ENCODE results near the gene SYT5. TPM values are rescaled to one million over a fixed set of nuclear protein-coding genes. Genes with fewer than 3 reads are reported as not detected.
"Not testable (repeated sequence)": the region's sequence is repeated elsewhere in the genome, so short reads cannot be mapped to it uniquely, and the experiment has no call there.

Gene SYT5
- total RNA-seq, 1 donor from 2014 or later: 0.29 TPM

- no peak overlapping the region for H3K4me3 ChIP-seq (ENCODE audit: low read depth, low read length)
- DNase-seq (ENCODE audit: low read depth): no peak
- TF ChIP-seq CTCF (conservative IDR thresholded peaks at IDR 0.05; ENCODE audit: low read depth, low read length): no peak
These were observed 5.5 kb downstream of the SYT5 start for GRCh38 chr19:55174425-55175116.

- H3K4me3 ChIP-seq (ENCODE audit: low read depth, low read length): peak overlapping the region; percentile 62
- TF ChIP-seq CTCF (conservative IDR thresholded peaks at IDR 0.05; ENCODE audit: low read depth, low read length): no peak
- DNase-seq (ENCODE audit: low read depth): no peak
These were observed 6.2 kb downstream of the SYT5 start for GRCh38 chr19:55173714-55174409.

GRCh38 chr19:55173186-55173713, 6.8 kb downstream of the SYT5 start:
- no peak for TF ChIP-seq CTCF (conservative IDR thresholded peaks at IDR 0.05; ENCODE audit: low read depth, low read length)
- peak overlapping the region; percentile 62 for H3K4me3 ChIP-seq (ENCODE audit: low read depth, low read length)
- DNase-seq (ENCODE audit: low read depth): no peak

- no peak for DNase-seq (ENCODE audit: low read depth)
- no peak for TF ChIP-seq CTCF (conservative IDR thresholded peaks at IDR 0.05; ENCODE audit: low read depth, low read length)
- peak overlapping the region; percentile 62 for H3K4me3 ChIP-seq (ENCODE audit: low read depth, low read length)
These were observed 7.3 kb downstream of the SYT5 start for GRCh38 chr19:55172741-55173140.

GRCh38 chr19:55172318-55172717, 7.8 kb downstream of the SYT5 start:
- not testable (repeated sequence) for DNase-seq (ENCODE audit: low read depth)
- H3K4me3 ChIP-seq (ENCODE audit: low read depth, low read length): peak overlapping the region; percentile 62

- H3K4me3 ChIP-seq (ENCODE audit: low read depth, low read length): no peak overlapping the region
- TF ChIP-seq CTCF (conservative IDR thresholded peaks at IDR 0.05; ENCODE audit: low read depth, low read length): no peak
- no peak for DNase-seq (ENCODE audit: low read depth)
These were observed 8.6 kb downstream of the SYT5 start for GRCh38 chr19:55171440-55171839.

- TF ChIP-seq CTCF (conservative IDR thresholded peaks at IDR 0.05; ENCODE audit: low read depth, low read length): no peak
- DNase-seq (ENCODE audit: low read depth): no peak
- H3K4me3 ChIP-seq (ENCODE audit: low read depth, low read length): no peak overlapping the region
These were observed 11.0 kb downstream of the SYT5 start for GRCh38 chr19:55169136-55169535.

All from epithelial cell of proximal tubule (primary cell).